ENCODE results near the gene PLCH2. TPM values are rescaled to one million over a fixed set of nuclear protein-coding genes. Genes with fewer than 3 reads are reported as not detected.

PLCH2 gene
- total and polyA plus RNA-seq, 9 of the 15 experiments (the other 6 are each of a cell fraction or from before 2014, with no cell fraction given): 0.16 TPM; not detected in 8

DNA sequence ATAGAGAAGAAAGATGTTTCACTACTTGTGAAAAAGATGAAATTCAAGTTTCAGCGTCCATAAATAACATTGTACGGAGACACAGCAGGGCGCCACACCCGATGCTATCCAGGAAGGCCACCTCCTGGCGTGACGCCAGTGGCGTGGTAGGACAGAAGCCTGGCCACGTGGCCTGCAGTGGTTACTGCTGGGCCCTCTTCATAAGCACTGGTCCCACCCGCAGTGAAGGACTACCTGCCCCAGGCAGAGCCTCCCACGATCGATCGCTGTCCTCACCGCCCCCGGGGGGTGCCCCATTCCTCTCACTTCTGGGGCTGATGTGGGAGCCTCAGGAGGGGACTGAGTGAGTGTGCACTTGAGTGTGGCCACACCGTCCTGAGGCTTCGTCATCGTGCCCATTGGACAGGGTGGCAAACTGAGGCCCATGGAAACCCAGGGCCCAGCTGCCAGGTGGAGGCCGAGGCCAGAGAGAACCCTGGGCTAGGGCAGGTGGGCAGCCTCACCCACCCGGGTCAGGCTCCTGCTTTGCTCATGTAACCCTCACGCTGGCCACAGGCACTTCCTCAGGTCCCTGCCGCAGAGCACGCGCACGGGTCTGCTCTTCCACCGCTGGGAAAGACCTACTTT, 65.6 kb downstream of the PLCH2 start:
- H3K9ac ChIP-seq (ENCODE audit: insufficient read depth in 1 of 2, low read depth in 2 of 2, low read length in 2 of 2): peak overlapping the region; percentile 28 to 84
- DNase-seq (ENCODE audit: extremely low read depth in 1 of 4, low spot score in 3 of 4) (peak; percentile 79 to 97 (median 84)), ATAC-seq (peak; percentile 44), FAIRE-seq (peak; percentile 99)
- intact Hi-C loops (cut with micrococcal nuclease): loop anchor here (10.0 kb wide), 2 partner anchors 103 to 347 kb away; partner anchors contain the start of gene FAAP20
- H3K27ac ChIP-seq (ENCODE audit: extremely low read depth, low read depth, low read length): peak overlapping the region; percentile 63
- H3K9me1 ChIP-seq (ENCODE audit: control insufficient read depth, insufficient read depth, low read length): peaks cover 7% of the 10 kb centered on the region
- CTCF ChIA-PET (ENCODE audit: low intra/inter-chr PET ratio): no interaction called here
- H3K36me3 ChIP-seq (ENCODE audit: control insufficient read depth, insufficient read depth, low read length): no peaks in the 10 kb centered on the region
- peaks cover 54 to 86% of the 10 kb centered on the region in 2 experiments for H3K4me1 ChIP-seq (replicated peaks in 1 of 2; ENCODE audit: control insufficient read depth in 2 of 2, insufficient read depth in 2 of 2, low read length in 2 of 2)
- 24% methylated on average over 24 of the region's 25 CpGs for WGBS (ENCODE audit: insufficient coverage, low coverage, missing lambda C conversion rate)
- in situ Hi-C loops (cut with MboI): loop anchor here (25.0 kb wide), 1 partner anchor 354 kb away; the partner anchor contains the start of gene FAAP20
- peak overlapping the region; percentile 78 for H2AFZ ChIP-seq (ENCODE audit: low read depth, low read length)
- no peaks in the 10 kb centered on the region; the same call in 1 of the 2 replicates for H4K20me1 ChIP-seq (replicated peaks; ENCODE audit: control insufficient read depth, insufficient read depth, low read length)
- H3K79me2 ChIP-seq (ENCODE audit: control insufficient read depth, insufficient read depth, low read length): no peaks in the 10 kb centered on the region
- peak overlapping the region; percentile 52; the same call in 1 of the 2 replicates for H3K4me2 ChIP-seq (ENCODE audit: insufficient read depth, low read length)
- peaks cover 5 to 16% of the 10 kb centered on the region in 2 experiments; a peak in 4 of 5 replicates for H3K27me3 ChIP-seq (ENCODE audit: control insufficient read depth in 2 of 2, insufficient read depth in 2 of 2, low read length in 2 of 2)
- no peaks in the 10 kb centered on the region for H3K9me3 ChIP-seq (replicated peaks; ENCODE audit: control insufficient read depth, insufficient read depth, low read depth, low read length)
- no TSS peak for BruUV-seq (replicated peaks)
- POLR2A ChIA-PET: interaction anchor here (0.6 to 0.9 kb wide), 4 partner anchors 9 to 313 kb away, joined by 3 to 4 read pairs (median 3); no protein-coding TSS in a partner anchor
- no peak overlapping the region for H3K4me3 ChIP-seq
- TF ChIP-seq NFATC3 (IDR thresholded peaks at IDR 0.05): no peak
- TF ChIP-seq MECOM (CRISPR knock-in tag; IDR thresholded peaks at IDR 0.05): 0 out of 2 replicates have a peak, but pooled peaks have one; percentile 62
- TF ChIP-seq ZNF212 (CRISPR knock-in tag; IDR thresholded peaks at IDR 0.05): no peak
- peak; percentile 24; the same call in 1 of the 2 replicates for TF ChIP-seq EP300 (IDR thresholded peaks at IDR 0.05; ENCODE audit: low read length)
- TF ChIP-seq GTF2A2 (tag; IDR thresholded peaks at IDR 0.05): peak; percentile 72; the same call in 1 of the 2 replicates
- TF ChIP-seq, protein P1, sequence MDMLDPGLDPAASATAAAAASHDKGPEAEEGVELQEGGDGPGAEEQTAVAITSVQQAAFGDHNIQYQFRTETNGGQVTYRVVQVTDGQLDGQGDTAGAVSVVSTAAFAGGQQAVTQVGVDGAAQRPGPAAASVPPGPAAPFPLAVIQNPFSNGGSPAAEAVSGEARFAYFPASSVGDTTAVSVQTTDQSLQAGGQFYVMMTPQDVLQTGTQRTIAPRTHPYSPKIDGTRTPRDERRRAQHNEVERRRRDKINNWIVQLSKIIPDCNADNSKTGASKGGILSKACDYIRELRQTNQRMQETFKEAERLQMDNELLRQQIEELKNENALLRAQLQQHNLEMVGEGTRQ (CRISPR knock-in tag; IDR thresholded peaks at IDR 0.05): peak; percentile 91
- TF ChIP-seq HNRNPLL (IDR thresholded peaks at IDR 0.05; ENCODE audit: low read depth, low read length, poor library complexity, severe bottlenecking): peak; percentile 31
- no peak for TF ChIP-seq PHB2 (IDR thresholded peaks at IDR 0.05; ENCODE audit: low read depth)
- TF ChIP-seq IRF2 (CRISPR knock-in tag; IDR thresholded peaks at IDR 0.05): no peak
- peak in 1 of 2 experiments; percentile 34; a peak in 1 of 4 replicates for TF ChIP-seq KDM4B (IDR thresholded peaks at IDR 0.05; ENCODE audit: borderline replicate concordance in 2 of 2, low read depth in 1 of 2)
- peak; percentile 22; the same call in 1 of the 2 replicates for TF ChIP-seq SMARCE1 (IDR thresholded peaks at IDR 0.05)
- peak; percentile 67 for TF ChIP-seq LEF1 (IDR thresholded peaks at IDR 0.05)
- peak; percentile 43; the same call in 1 of the 2 replicates for TF ChIP-seq ZNF407 (IDR thresholded peaks at IDR 0.05; ENCODE audit: low read depth)
- TF ChIP-seq TAF15 (IDR thresholded peaks at IDR 0.05; ENCODE audit: low read depth, low read length): no peak
